Activated naive CD4-positive, alpha-beta T cell treated with anti-CD3 and anti-CD28 coated beads, Interleukin-2, amount 50 U/mL, for 72 hours (primary cell): ENCODE results near the gene UBE2J1. TPM values are rescaled to one million over a fixed set of nuclear protein-coding genes. Genes with fewer than 3 reads are reported as not detected.

Experiments used
- ATAC-seq, 2 donors: fragments of 150-1000 bp; cut with Tn5 transposase; 2 replicates each; pipeline ENCODE4 v1.10.0; 2021; ENCODE audit warnings: mild to moderate bottlenecking in 2 of 2, moderate library complexity in 2 of 2
- DNase-seq, 2 donors: peaks; one replicate each; pipeline ENCODE4 v3.0.0; 2021 to 2022; ENCODE audit warnings: low spot score in 2 of 2
- H3K27ac Mint-ChIP-seq, 2 donors: one replicate each; pipeline ENCODE4 v1.8.0; 2022; ENCODE audit warnings: mild to moderate bottlenecking in 2 of 2, mixed read lengths in 2 of 2
- H3K36me3 Mint-ChIP-seq, 2 donors: one replicate each; pipeline ENCODE4 v1.8.0; 2022; ENCODE audit warnings: mixed read lengths in 2 of 2
- H3K9me3 Mint-ChIP-seq, 2 donors: one replicate each; pipeline ENCODE4 v1.8.0; 2022; ENCODE audit warnings: mixed read lengths in 2 of 2
- total RNA-seq, 2 donors: library from RNA; stranded (reverse); gene quantifications; one replicate each; pipeline ENCODE4 v1.2.3, GENCODE V29; 2022

Gene UBE2J1
- total RNA-seq, 2 donors from 2014 or later: 15.2 to 20.5 TPM

GRCh38 chr6:89289710-89290109 lies 62.8 kb downstream of the UBE2J1 start:
- ATAC-seq (no peak), DNase-seq (no peak)
- no peak overlapping the region for H3K27ac Mint-ChIP-seq
- H3K36me3 Mint-ChIP-seq: no peaks in the 10 kb centered on the region
- H3K9me3 Mint-ChIP-seq: no peaks in the 10 kb centered on the region

GRCh38 chr6:89287351-89288028 lies 65.0 kb downstream of the UBE2J1 start:
- no peaks in the 10 kb centered on the region for H3K36me3 Mint-ChIP-seq
- DNase-seq (no peak), ATAC-seq (no peak)
- no peaks in the 10 kb centered on the region for H3K9me3 Mint-ChIP-seq
- H3K27ac Mint-ChIP-seq: no peak overlapping the region

GRCh38 chr6:89286516-89286915 lies 66.0 kb downstream of the UBE2J1 start:
- H3K36me3 Mint-ChIP-seq: no peaks in the 10 kb centered on the region
- ATAC-seq (no peak), DNase-seq (no peak)
- H3K9me3 Mint-ChIP-seq: no peaks in the 10 kb centered on the region
- H3K27ac Mint-ChIP-seq: peak overlapping the region in 1 of 2 donors; percentile 17

GRCh38 chr6:89284963-89285735 lies 67.4 kb downstream of the UBE2J1 start:
- no peaks in the 10 kb centered on the region for H3K9me3 Mint-ChIP-seq
- H3K27ac Mint-ChIP-seq: no peak overlapping the region
- H3K36me3 Mint-ChIP-seq: no peaks in the 10 kb centered on the region
- no peak for ATAC-seq
- DNase-seq: no peak

- no peak for DNase-seq
- Mint-ChIP-seq H3K36me3 (no peaks in the 10 kb centered on the region), H3K27ac (no peak overlapping the region), H3K9me3 (no peaks in the 10 kb centered on the region)
- no peak for ATAC-seq
Observed at GRCh38 chr6:89284081-89284480, 68.4 kb downstream of the UBE2J1 start.

GRCh38 chr6:89282749-89283148 lies 69.8 kb downstream of the UBE2J1 start:
- no peak for ATAC-seq
- H3K9me3 Mint-ChIP-seq: no peaks in the 10 kb centered on the region
- H3K36me3 Mint-ChIP-seq: no peaks in the 10 kb centered on the region
- H3K27ac Mint-ChIP-seq: no peak overlapping the region
- no peak for DNase-seq

- no peaks in the 10 kb centered on the region for H3K36me3 Mint-ChIP-seq
Observed at GRCh38 chr6:89281779-89282246, 70.7 kb downstream of the UBE2J1 start.

GRCh38 chr6:89278956-89279355 lies 73.6 kb downstream of the UBE2J1 start:
- ATAC-seq (no peak), DNase-seq (no peak)
- H3K27ac Mint-ChIP-seq: no peak overlapping the region
- H3K9me3 Mint-ChIP-seq: no peaks in the 10 kb centered on the region
- H3K36me3 Mint-ChIP-seq: no peaks in the 10 kb centered on the region

More at GRCh38 chr6:89281779-89282246, 70.7 kb downstream of the UBE2J1 start:
- ATAC-seq (peak; percentile 83 to 85), DNase-seq (peak in 1 of 2 donors; percentile 55)
- Mint-ChIP-seq H3K9me3 (no peaks in the 10 kb centered on the region), H3K27ac (peak overlapping the region in 1 of 2 donors; percentile 9)

Other genes starting within 250 kb of the UBE2J1 start
- gene SRSF12, start 234.7 kb downstream of the UBE2J1 start, total RNA-seq: under 1 TPM; 0.48 to 0.53 TPM
- gene PM20D2, start 206.7 kb downstream of the UBE2J1 start, total RNA-seq: 10 to 100 TPM in 1 of 2 donors, 1 to 10 TPM in 1; 5.5 to 17.6 TPM
- not detected for gene GABRR1, start 135.4 kb downstream of the UBE2J1 start, total RNA-seq
- gene GABRR2, start 37.4 kb downstream of the UBE2J1 start, total RNA-seq: under 1 TPM; 0.14 to 0.29 TPM
- 10 to 100 TPM; 20.2 to 20.5 TPM for gene RRAGD, start 59.6 kb upstream of the UBE2J1 start, total RNA-seq
- gene ANKRD6, start 80.4 kb upstream of the UBE2J1 start, total RNA-seq: 1 to 10 TPM; 2.6 to 5.8 TPM